Ovary (tissue), 1 donor: ENCODE measurements around the gene BAIAP2L2.
"Not testable (repeated sequence)": the region's sequence is repeated elsewhere in the genome, so short reads cannot be mapped to it uniquely, and the experiment has no call there.

Experiments
- EP300 ChIP-seq: sonication (generic); formaldehyde crosslinking; IDR thresholded peaks from one replicate; pipeline ENCODE4 v1.6.1; 2017; ENCODE audit warnings: antibody characterized with exemption
- POLR2A ChIP-seq: fragments of 450-650 bp; IDR thresholded peaks from one replicate; pipeline ENCODE4 v1.6.1; 2017; ENCODE audit warnings: antibody characterized with exemption, mild to moderate bottlenecking, moderate library complexity

- TF ChIP-seq EP300, POLR2A: not testable (repeated sequence)
These were observed 7.1 kb upstream of the BAIAP2L2 start for GRCh38 chr22:38117556-38117955.
